SK-N-SH treated with all-trans-retinoic acid at 6 μM for 48 hours (cell line): ENCODE measurements around the gene SYNJ2.

Experiments used
- ATAC-seq: fragments of 200-7000 bp; cut with Tn5 transposase; 3 replicates; pipeline ENCODE4 v1.9.1; 2020; ENCODE audit warnings: mild to moderate bottlenecking, moderate library complexity
- ARNTL ChIP-seq: fragments of 450-650 bp; formaldehyde crosslinking; IDR thresholded peaks from 2 replicates; pipeline ENCODE4 v1.5.0; 2020; ENCODE audit warnings: low read depth, mild to moderate bottlenecking, moderate library complexity, borderline replicate concordance
- BACH2 ChIP-seq: fragments of 250-450 bp; sonication (Bioruptor Pico); IDR thresholded peaks from 2 replicates; pipeline ENCODE4 v1.9.0; 2021; ENCODE audit warnings: mild to moderate bottlenecking, borderline replicate concordance
- CREB5 ChIP-seq: fragments of 250-450 bp; sonication (Bioruptor Pico); IDR thresholded peaks from 2 replicates; pipeline ENCODE4 v1.5.1; 2020; ENCODE audit warnings: low read depth, mild to moderate bottlenecking, moderate library complexity
- CSDC2 ChIP-seq: fragments of 250-450 bp; sonication (Bioruptor Pico); IDR thresholded peaks from 2 replicates; pipeline ENCODE4 v1.5.0; 2020; ENCODE audit warnings: mild to moderate bottlenecking, moderate library complexity
- ESRRG ChIP-seq: fragments of 250-450 bp; sonication (Bioruptor Pico); IDR thresholded peaks from 2 replicates; pipeline ENCODE4 v1.6.1; 2021; ENCODE audit warnings: mild to moderate bottlenecking
- ISL1 ChIP-seq: fragments of 250-450 bp; sonication (Bioruptor Pico); IDR thresholded peaks from 2 replicates; pipeline ENCODE4 v2.1.2; 2022; ENCODE audit warnings: mild to moderate bottlenecking, moderate library complexity
- OSR1 ChIP-seq: fragments of 250-450 bp; sonication (Bioruptor Pico); IDR thresholded peaks from 2 replicates; pipeline ENCODE4 v1.8.0; 2022; ENCODE audit warnings: moderate library complexity, mild to moderate bottlenecking, inconsistent platforms
- PATZ1 ChIP-seq: fragments of 250-450 bp; sonication (Bioruptor Pico); IDR thresholded peaks from 2 replicates; pipeline ENCODE4 v1.8.0; 2020; ENCODE audit warnings: mild to moderate bottlenecking, moderate library complexity, borderline replicate concordance
- POU6F1 ChIP-seq: fragments of 250-450 bp; sonication (Bioruptor Pico); IDR thresholded peaks from 2 replicates; pipeline ENCODE4 v1.8.0; 2021; ENCODE audit warnings: low read depth, mild to moderate bottlenecking, moderate library complexity, borderline replicate concordance
- PPARA ChIP-seq: fragments of 250-450 bp; sonication (Bioruptor Pico); IDR thresholded peaks from 2 replicates; pipeline ENCODE4 v1.5.0; 2020; ENCODE audit warnings: mild to moderate bottlenecking, borderline replicate concordance
- RARB ChIP-seq: fragments of 250-450 bp; sonication (Bioruptor Pico); IDR thresholded peaks from 2 replicates; pipeline ENCODE4 v1.8.0; 2021; ENCODE audit warnings: mild to moderate bottlenecking, moderate library complexity
- TCF4 ChIP-seq: fragments of 250-450 bp; sonication (Bioruptor Pico); IDR thresholded peaks from 2 replicates; pipeline ENCODE4 v1.8.0; 2021; ENCODE audit warnings: mild to moderate bottlenecking, moderate library complexity, borderline replicate concordance
- TSHZ2 ChIP-seq: fragments of 250-450 bp; sonication (Bioruptor Pico); IDR thresholded peaks from 2 replicates; pipeline ENCODE4 v1.5.0; 2020; ENCODE audit warnings: mild to moderate bottlenecking, moderate library complexity
- ZC3H10 ChIP-seq: fragments of 250-450 bp; sonication (Bioruptor Pico); IDR thresholded peaks from 2 replicates; pipeline ENCODE4 v1.5.1; 2021; ENCODE audit warnings: mild to moderate bottlenecking, moderate library complexity
- ZFP30 ChIP-seq: fragments of 450-650 bp; formaldehyde crosslinking; IDR thresholded peaks from 2 replicates; pipeline ENCODE4 v1.5.0; 2022; ENCODE audit warnings: mild to moderate bottlenecking, moderate library complexity
- ZNF70 ChIP-seq: fragments of 450-650 bp; formaldehyde crosslinking; IDR thresholded peaks from 2 replicates; pipeline ENCODE4 v1.5.0; 2020; ENCODE audit warnings: mild to moderate bottlenecking, moderate library complexity
- ZNF8 ChIP-seq: fragments of 450-650 bp; formaldehyde crosslinking; IDR thresholded peaks from 2 replicates; pipeline ENCODE4 v1.5.0; 2020; ENCODE audit warnings: mild to moderate bottlenecking, moderate library complexity

Gene SYNJ2

GRCh38 chr6:157997893-157998608 lies 16.4 kb downstream of the SYNJ2 start:
- no peak for ATAC-seq
- TF ChIP-seq TCF4 (CRISPR knock-in tag) = peak; percentile 25; the same call in 1 of the 2 replicates
- TF ChIP-seq TSHZ2 (CRISPR knock-in tag) = peak; percentile 79; the same call in 1 of the 2 replicates
- TF ChIP-seq BACH2 = no peak
- no peak for TF ChIP-seq POU6F1
- TF ChIP-seq PATZ1 (CRISPR knock-in tag) = no peak
- no peak for TF ChIP-seq ISL1
- TF ChIP-seq ZC3H10 = no peak
- TF ChIP-seq, all 23 proteins: peak for 2

GRCh38 chr6:157998707-157999167 lies 17.1 kb downstream of the SYNJ2 start:
- TF ChIP-seq ZC3H10 (no peak), PPARA (no peak)
- TF ChIP-seq, all 23 proteins: peak for 0
- no peak for ATAC-seq

- no peak for ATAC-seq
- no peak for TF ChIP-seq ARNTL (CRISPR knock-in tag)
- no peak for TF ChIP-seq RARB (CRISPR knock-in tag)
- no peak for TF ChIP-seq CSDC2 (CRISPR knock-in tag)
These were observed 17.7 kb downstream of the SYNJ2 start for GRCh38 chr6:157999168-158000051.

GRCh38 chr6:158000530-158001307 lies 19.1 kb downstream of the SYNJ2 start:
- TF ChIP-seq ZNF8 (CRISPR knock-in tag) (no peak), POU6F1 (no peak), ARNTL (CRISPR knock-in tag) (no peak), OSR1 (CRISPR knock-in tag) (no peak), ZNF70 (no peak), PATZ1 (CRISPR knock-in tag) (no peak), ZC3H10 (no peak), RARB (CRISPR knock-in tag) (no peak), ESRRG (no peak), CREB5 (CRISPR knock-in tag) (no peak), ISL1 (no peak), TSHZ2 (CRISPR knock-in tag) (no peak), CSDC2 (CRISPR knock-in tag) (no peak), ZFP30 (no peak), TCF4 (CRISPR knock-in tag) (no peak)
- no peak for ATAC-seq
